GM18505 (cell line): ENCODE results near the gene IGSF8.

ENCODE experiments used
- ATAC-seq: cut with Tn5 transposase; IDR thresholded peaks from one replicate; pipeline ENCODE4 v1.9.1; 2021; ENCODE audit not compliant: unreplicated experiment
- POLR2A ChIP-seq: IDR thresholded peaks from 4 replicates; pipeline ENCODE4 v1.6.1; 2011; ENCODE audit warnings: borderline replicate concordance; ENCODE audit not compliant: insufficient read depth, insufficient read length; ENCODE audit errors: extremely low read depth

Gene IGSF8

GRCh38 chr1:160094806-160095205 is 3.6 kb downstream of the IGSF8 start:
- no peak for ATAC-seq
- TF ChIP-seq POLR2A = no peak

GRCh38 chr1:160094291-160094625 is 4.2 kb downstream of the IGSF8 start:
- ATAC-seq = no peak
- TF ChIP-seq POLR2A = no peak

- ATAC-seq = no peak
- TF ChIP-seq POLR2A = no peak
Measured at GRCh38 chr1:160093624-160094290, 4.7 kb downstream of the IGSF8 start.

- TF ChIP-seq POLR2A = no peak
- no peak for ATAC-seq
Measured at GRCh38 chr1:160093069-160093395, 5.4 kb downstream of the IGSF8 start.

GRCh38 chr1:160092366-160093068 is 5.9 kb downstream of the IGSF8 start:
- no peak for ATAC-seq
- TF ChIP-seq POLR2A = no peak

- no peak for TF ChIP-seq POLR2A
- no peak for ATAC-seq
Measured at GRCh38 chr1:160091666-160092223, 6.7 kb downstream of the IGSF8 start.

- ATAC-seq = no peak
- no peak for TF ChIP-seq POLR2A
Measured at GRCh38 chr1:160090760-160091159, 7.7 kb downstream of the IGSF8 start.

GRCh38 chr1:160089883-160090282 is 8.5 kb downstream of the IGSF8 start:
- no peak for ATAC-seq
- TF ChIP-seq POLR2A = no peak

- ATAC-seq = no peak
- no peak for TF ChIP-seq POLR2A
Measured at GRCh38 chr1:160087118-160087662, 11.2 kb downstream of the IGSF8 start.

GRCh38 chr1:160086456-160086892 is 11.9 kb downstream of the IGSF8 start:
- TF ChIP-seq POLR2A = no peak
- no peak for ATAC-seq

GRCh38 chr1:160085686-160086455 is 12.5 kb downstream of the IGSF8 start:
- no peak for TF ChIP-seq POLR2A
- ATAC-seq = no peak

GRCh38 chr1:160084771-160085321 is 13.6 kb downstream of the IGSF8 start:
- ATAC-seq = no peak
- no peak for TF ChIP-seq POLR2A
